GM06990 (cell line): ENCODE measurements around the gene MAP7.

Source experiments
- DNase-seq: peaks from one replicate; pipeline ENCODE4 v3.0.0-alpha.2; 2011; ENCODE audit not compliant: insufficient read length; ENCODE audit errors: extremely low read depth
- H3K27me3 ChIP-seq: replicated peaks from 2 replicates; pipeline ENCODE4 v1.6.0; 2011; ENCODE audit warnings: low read length; ENCODE audit not compliant: control insufficient read depth, insufficient read depth
- H3K36me3 ChIP-seq: 2 replicates; pipeline ENCODE4 v1.5.1; 2011; ENCODE audit warnings: low read length; ENCODE audit not compliant: control insufficient read depth, insufficient read depth
- H3K4me3 ChIP-seq: replicated peaks from 2 replicates; pipeline ENCODE4 v1.5.1; 2011; ENCODE audit warnings: low read depth, mild to moderate bottlenecking, control low read depth, low read length
- TF ChIP-seq, protein P1 (sequence below): IDR thresholded peaks from 2 replicates; pipeline ENCODE4 v1.5.1; 2011; ENCODE audit warnings: low read length, control low read depth, mild to moderate bottlenecking, inconsistent platforms; ENCODE audit not compliant: insufficient read depth, poor library complexity, severe bottlenecking

The MAP7 gene

DNA sequence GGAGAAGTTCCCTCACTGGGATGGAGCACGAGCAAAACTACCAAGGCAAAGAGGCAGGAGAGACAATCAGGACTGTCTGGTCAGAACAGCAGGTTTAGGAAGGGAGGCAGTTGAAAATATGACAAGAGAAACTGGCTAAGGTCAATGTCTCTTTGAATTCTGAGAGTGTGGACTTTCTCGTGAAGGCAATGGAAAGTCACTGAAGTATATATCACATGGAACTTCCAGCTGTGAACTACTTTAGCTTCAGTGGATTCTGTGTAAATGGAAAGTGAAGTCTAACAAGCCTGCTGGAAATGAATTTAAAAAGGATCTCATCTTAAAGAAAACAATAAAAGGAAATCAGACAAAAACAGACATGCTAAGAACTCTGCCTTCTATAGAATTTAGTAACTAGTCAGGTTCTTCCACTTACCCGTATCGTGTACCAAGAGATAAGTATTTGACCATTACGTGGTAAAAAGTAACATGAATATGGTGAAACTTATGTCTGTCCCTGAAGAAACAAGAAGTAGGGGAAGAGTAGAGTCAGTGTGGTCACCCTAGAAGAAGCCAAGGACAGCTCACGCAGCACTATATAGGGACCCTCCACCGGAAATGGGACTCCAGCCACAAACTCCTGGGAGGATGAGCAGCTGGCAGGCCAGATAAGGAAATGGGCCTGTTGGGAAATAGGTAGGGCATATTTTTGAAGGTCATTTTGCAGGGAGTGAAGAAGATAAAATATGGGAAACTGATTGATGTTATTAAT is 123.4 kb downstream of the MAP7 start:
- H3K4me3 ChIP-seq, result no peak overlapping the region

DNA sequence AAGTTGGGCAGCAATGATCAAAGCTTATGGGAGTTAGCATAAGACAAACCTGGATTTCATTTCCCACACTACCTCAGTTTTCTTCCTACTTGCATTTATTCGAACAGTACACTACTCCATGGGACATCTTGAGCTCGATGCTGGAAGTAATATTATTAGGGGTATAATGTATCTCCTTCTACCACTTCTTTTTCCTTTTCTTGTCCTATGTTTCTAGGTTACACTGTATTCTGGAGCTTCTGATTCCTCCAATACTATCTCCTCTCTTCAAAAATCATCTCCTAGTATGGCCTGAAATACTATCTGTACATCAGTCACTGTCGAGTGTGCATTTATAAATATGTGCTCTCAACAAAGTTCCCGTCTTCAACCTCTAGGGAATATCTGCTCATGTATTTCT is 124.4 kb downstream of the MAP7 start:
- TF ChIP-seq, protein P1, sequence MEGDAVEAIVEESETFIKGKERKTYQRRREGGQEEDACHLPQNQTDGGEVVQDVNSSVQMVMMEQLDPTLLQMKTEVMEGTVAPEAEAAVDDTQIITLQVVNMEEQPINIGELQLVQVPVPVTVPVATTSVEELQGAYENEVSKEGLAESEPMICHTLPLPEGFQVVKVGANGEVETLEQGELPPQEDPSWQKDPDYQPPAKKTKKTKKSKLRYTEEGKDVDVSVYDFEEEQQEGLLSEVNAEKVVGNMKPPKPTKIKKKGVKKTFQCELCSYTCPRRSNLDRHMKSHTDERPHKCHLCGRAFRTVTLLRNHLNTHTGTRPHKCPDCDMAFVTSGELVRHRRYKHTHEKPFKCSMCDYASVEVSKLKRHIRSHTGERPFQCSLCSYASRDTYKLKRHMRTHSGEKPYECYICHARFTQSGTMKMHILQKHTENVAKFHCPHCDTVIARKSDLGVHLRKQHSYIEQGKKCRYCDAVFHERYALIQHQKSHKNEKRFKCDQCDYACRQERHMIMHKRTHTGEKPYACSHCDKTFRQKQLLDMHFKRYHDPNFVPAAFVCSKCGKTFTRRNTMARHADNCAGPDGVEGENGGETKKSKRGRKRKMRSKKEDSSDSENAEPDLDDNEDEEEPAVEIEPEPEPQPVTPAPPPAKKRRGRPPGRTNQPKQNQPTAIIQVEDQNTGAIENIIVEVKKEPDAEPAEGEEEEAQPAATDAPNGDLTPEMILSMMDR, result no peak
- H3K36me3 ChIP-seq, result no peaks in the 10 kb centered on the region
- no peaks in the 10 kb centered on the region for H3K27me3 ChIP-seq
- H3K4me3 ChIP-seq, result no peak overlapping the region
- DNase-seq, result no peak

More for the DNA sequence above, 123.4 kb downstream of the MAP7 start:
- H3K27me3 ChIP-seq, result no peaks in the 10 kb centered on the region
- DNase-seq, result no peak
- H3K36me3 ChIP-seq, result no peaks in the 10 kb centered on the region
- TF ChIP-seq, protein P1, result no peak

DNA sequence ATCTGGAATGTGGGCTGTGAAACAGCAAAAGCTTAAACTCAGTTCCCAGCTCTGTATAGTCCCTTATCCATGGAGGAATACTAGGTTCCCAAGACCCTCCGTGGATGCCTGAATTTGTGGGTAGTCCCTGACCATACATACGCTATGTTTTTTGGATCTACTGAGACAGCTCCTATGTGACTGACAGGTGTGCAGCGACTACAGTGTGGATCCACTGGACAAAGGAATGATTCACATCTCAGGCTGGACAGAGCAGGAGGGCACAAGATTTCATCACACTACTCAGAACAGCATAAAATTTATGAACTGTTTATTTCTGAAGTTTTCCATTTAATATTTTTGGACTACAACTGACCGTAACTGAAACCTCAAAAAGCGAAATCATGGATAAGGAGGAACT is 125.3 kb downstream of the MAP7 start:
- H3K4me3 ChIP-seq, result no peak overlapping the region
- no peak for DNase-seq
- no peaks in the 10 kb centered on the region for H3K27me3 ChIP-seq
- H3K36me3 ChIP-seq, result no peaks in the 10 kb centered on the region
- TF ChIP-seq, protein P1, result no peak

DNA sequence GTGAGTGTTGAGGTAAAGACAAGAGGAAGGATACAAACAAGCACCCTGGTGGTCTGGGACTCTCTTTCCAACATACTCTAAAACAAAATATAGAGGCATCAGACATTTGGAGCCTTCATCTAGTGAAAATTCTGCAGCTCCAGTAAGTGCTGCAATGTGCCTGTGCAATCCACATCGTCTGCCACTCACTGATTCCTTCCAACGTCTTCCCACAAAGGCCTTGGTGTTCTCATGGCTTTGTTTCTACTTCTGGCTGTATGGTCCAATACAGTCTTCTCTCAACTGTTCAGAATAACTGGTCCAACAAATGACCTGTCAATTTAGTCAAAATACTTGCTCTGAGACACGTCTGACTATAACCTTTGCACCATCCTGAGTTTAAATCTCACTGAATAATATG is 125.8 kb downstream of the MAP7 start:
- DNase-seq, result no peak
- Histone ChIP-seq H3K27me3 (no peaks in the 10 kb centered on the region), H3K4me3 (no peak overlapping the region), H3K36me3 (no peaks in the 10 kb centered on the region)
- TF ChIP-seq, protein P1, result no peak

DNA sequence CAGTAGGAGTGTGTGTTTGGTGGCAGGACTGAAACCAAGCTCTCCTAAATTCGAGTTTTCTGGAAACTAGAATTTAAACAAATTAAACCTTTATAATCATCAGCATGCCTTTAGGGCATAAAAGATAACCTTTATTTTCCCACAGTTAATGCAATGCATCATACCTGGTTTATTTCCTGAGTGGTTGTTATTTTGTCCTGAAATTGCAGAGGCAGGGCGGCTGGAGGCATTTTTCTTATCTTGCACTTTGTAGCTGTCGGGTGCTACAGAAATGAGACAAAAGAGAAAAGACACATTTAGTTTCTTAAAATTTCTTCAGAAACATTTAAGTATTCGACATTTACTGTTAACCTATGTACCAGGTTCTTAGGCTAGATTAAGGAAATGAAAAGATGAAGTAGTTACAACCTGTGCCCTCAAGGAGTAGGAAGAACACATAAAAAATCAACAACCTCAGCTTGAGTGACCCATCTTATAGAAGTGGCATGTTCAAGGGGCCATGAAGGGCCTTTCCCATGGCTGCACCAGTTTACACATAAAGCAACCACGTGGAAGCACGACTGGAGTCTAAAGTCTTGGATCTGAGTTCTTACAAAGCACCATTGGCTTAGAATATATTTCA is 128.6 kb downstream of the MAP7 start:
- no peak overlapping the region for H3K4me3 ChIP-seq
- no peaks in the 10 kb centered on the region for H3K27me3 ChIP-seq
- TF ChIP-seq, protein P1, result no peak
- H3K36me3 ChIP-seq, result no peaks in the 10 kb centered on the region
- DNase-seq, result no peak

DNA sequence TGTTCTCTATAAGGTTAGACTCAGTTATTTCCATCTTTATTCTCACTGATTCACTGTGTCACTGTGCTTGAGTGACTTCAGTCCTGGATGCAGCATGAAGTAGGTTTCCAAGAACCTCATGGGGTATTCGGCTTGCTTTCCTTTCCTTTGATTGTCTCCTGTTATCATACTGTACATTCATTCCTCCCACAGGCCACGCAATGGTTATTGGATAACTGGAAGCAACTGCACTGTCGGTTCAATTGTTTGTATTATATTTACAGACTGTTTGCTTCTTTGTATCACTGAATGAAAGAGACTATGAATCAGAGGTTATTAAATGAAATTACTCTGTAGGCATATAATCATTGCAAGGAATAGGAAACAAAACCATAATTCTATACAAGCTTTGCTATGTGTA is 129.4 kb downstream of the MAP7 start:
- TF ChIP-seq, protein P1, result no peak
- no peaks in the 10 kb centered on the region for H3K27me3 ChIP-seq
- H3K36me3 ChIP-seq, result no peaks in the 10 kb centered on the region
- no peak overlapping the region for H3K4me3 ChIP-seq
- DNase-seq, result no peak
